ENCODE measurements around the gene DHRSX.
"Not testable (repeated sequence)": the region's sequence is repeated elsewhere in the genome, so short reads cannot be mapped to it uniquely, and the experiment has no call there.

DHRSX gene

GRCh38 chrX:2500803-2501558, at the start of gene DHRSX, which contains the start of gene ZBED1:
DHRSX (minus strand) TSS chrX:2500976; CDS start chrX:2500925, 51 bp downstream.
ZBED1 (minus strand) TSS chrX:2500976; CDS start chrX:2490719, 10,257 bp downstream.
- DNase-seq = no peak

- DNase-seq = no peak
Measured at GRCh38 chrX:2549876-2550275, 49.1 kb upstream of the DHRSX start.

GRCh38 chrX:2548711-2549423, 48.1 kb upstream of the DHRSX start:
- DNase-seq = no peak

GRCh38 chrX:2547736-2548135, 47.0 kb upstream of the DHRSX start:
- no peak for DNase-seq

GRCh38 chrX:2546496-2546895, 45.7 kb upstream of the DHRSX start:
- no peak for DNase-seq

GRCh38 chrX:2545144-2545543, 44.4 kb upstream of the DHRSX start:
- no peak for DNase-seq

GRCh38 chrX:2542826-2543521, 42.2 kb upstream of the DHRSX start:
- no peak for DNase-seq

- DNase-seq = no peak
Measured at GRCh38 chrX:2541603-2542002, 40.8 kb upstream of the DHRSX start.

- no peak for DNase-seq
Measured at GRCh38 chrX:2540426-2540947, 39.7 kb upstream of the DHRSX start.

- no peak for DNase-seq
Measured at GRCh38 chrX:2539586-2539985, 38.8 kb upstream of the DHRSX start.

- DNase-seq = no peak
Measured at GRCh38 chrX:2538031-2538757, 37.4 kb upstream of the DHRSX start.

GRCh38 chrX:2536974-2537373, 36.2 kb upstream of the DHRSX start:
- no peak for DNase-seq

- DNase-seq = no peak
Measured at GRCh38 chrX:2536141-2536540, 35.4 kb upstream of the DHRSX start.

- not testable (repeated sequence) for DNase-seq
Measured at GRCh38 chrX:2534261-2535021, 33.7 kb upstream of the DHRSX start.

- DNase-seq = no peak
Measured at GRCh38 chrX:2533424-2533823, 32.6 kb upstream of the DHRSX start.

GRCh38 chrX:2526390-2526789, 25.6 kb upstream of the DHRSX start:
- DNase-seq = no peak

- DNase-seq = no peak
Measured at GRCh38 chrX:2523911-2524310, 23.1 kb upstream of the DHRSX start.

GRCh38 chrX:2521927-2522386, 21.2 kb upstream of the DHRSX start:
- no peak for DNase-seq

- DNase-seq = no peak
Measured at GRCh38 chrX:2521092-2521926, 20.5 kb upstream of the DHRSX start.

GRCh38 chrX:2520539-2520938, 19.8 kb upstream of the DHRSX start:
- DNase-seq = no peak

GRCh38 chrX:2519638-2520037, 18.9 kb upstream of the DHRSX start:
- DNase-seq = not testable (repeated sequence)
